Thymus (tissue), 11 donors: ENCODE results near the gene VPS25. TPM values are rescaled to one million over a fixed set of nuclear protein-coding genes. Genes with fewer than 3 reads are reported as not detected.
"Not testable (repeated sequence)": the region's sequence is repeated elsewhere in the genome, so short reads cannot be mapped to it uniquely, and the experiment has no call there.

Experiments
- DNase-seq, 9 donors: peaks; one replicate each; pipeline ENCODE4 v3.0.0-alpha.2; 2013; ENCODE audit warnings: low spot score in 9 of 9, low read depth in 6 of 9, missing footprints in 1 of 9
- H3K27ac ChIP-seq, 2 donors: one replicate each; pipeline ENCODE4 v1.5.1; 2013; ENCODE audit warnings: control low read depth in 1 of 2, low read depth in 1 of 2, low read length in 1 of 2, mild to moderate bottlenecking in 1 of 2, moderate library complexity in 1 of 2
- H3K27me3 ChIP-seq, 2 donors: one replicate each; pipeline ENCODE4 v1.5.1; 2013; ENCODE audit warnings: low read length in 1 of 2; ENCODE audit not compliant: control insufficient read depth in 2 of 2, insufficient read depth in 1 of 2
- H3K36me3 ChIP-seq, 2 donors: one replicate each; pipeline ENCODE4 v1.5.1; 2013; ENCODE audit warnings: low read length in 1 of 2, mild to moderate bottlenecking in 1 of 2, moderate library complexity in 1 of 2; ENCODE audit not compliant: control insufficient read depth in 2 of 2, insufficient read depth in 2 of 2
- H3K4me1 ChIP-seq, 2 donors: one replicate each; pipeline ENCODE4 v1.5.1; 2013; ENCODE audit warnings: low read length in 2 of 2; ENCODE audit not compliant: control insufficient read depth in 2 of 2, insufficient read depth in 2 of 2
- H3K4me3 ChIP-seq, 2 donors: one replicate each; pipeline ENCODE4 v1.5.1; 2013; ENCODE audit warnings: low read length in 2 of 2, control low read depth in 1 of 2, mild to moderate bottlenecking in 1 of 2
- H3K9me3 ChIP-seq, 2 donors: one replicate each; pipeline ENCODE4 v1.5.1; 2013; ENCODE audit warnings: low read length in 1 of 2, mild to moderate bottlenecking in 1 of 2; ENCODE audit not compliant: control insufficient read depth in 2 of 2, insufficient read depth in 1 of 2
- WGBS: extraction: QIAGEN DNeasy Blood & Tissue Kit; methylation state at CpG from one replicate; pipeline ENCODE4 v1.1.7; 2013; 5-methylcytosine and 5-hydroxymethylcytosine counted together
- polyA plus RNA-seq: library from polyadenylated mRNA; stranded (reverse); fragments of 200-250 nt; gene quantifications from one replicate; pipeline ENCODE4 v1.2.3, GENCODE V29; 2013
- total RNA-seq: library from RNA; stranded (reverse); fragments of 120-200 nt; gene quantifications from one replicate; pipeline ENCODE4 v1.2.4, GENCODE V29; 2013
- donor health status: healthy.

The VPS25 gene
- total and polyA plus RNA-seq, 2 donors: 58.3 to 75.0 TPM

- Histone ChIP-seq H3K4me3 (peak within 1 kb of the TSS; percentile 29 to 47), H3K27ac (no peak within 1 kb of the TSS), H3K4me1 (peaks cover 3 to 13% of the 10 kb centered on the region in 2 donors), H3K36me3 (no peaks in the 10 kb centered on the region), H3K27me3 (peaks cover 40 to 68% of the 10 kb centered on the region in 2 donors), H3K9me3 (no peaks in the 10 kb centered on the region)
- peak in 2 of 9 donors; percentile 23 to 29 for DNase-seq
- 5% methylated on average over 90 of the region's 92 CpGs for WGBS
These were observed 12.3 kb upstream of the VPS25 start, which contains the start of gene RAMP2 for GRCh38 chr17:42760652-42761581. Gene RAMP2, plus strand, starts transcription at chr17:42761227. Its CDS starts 35 bp downstream, at chr17:42761262.

DNA sequence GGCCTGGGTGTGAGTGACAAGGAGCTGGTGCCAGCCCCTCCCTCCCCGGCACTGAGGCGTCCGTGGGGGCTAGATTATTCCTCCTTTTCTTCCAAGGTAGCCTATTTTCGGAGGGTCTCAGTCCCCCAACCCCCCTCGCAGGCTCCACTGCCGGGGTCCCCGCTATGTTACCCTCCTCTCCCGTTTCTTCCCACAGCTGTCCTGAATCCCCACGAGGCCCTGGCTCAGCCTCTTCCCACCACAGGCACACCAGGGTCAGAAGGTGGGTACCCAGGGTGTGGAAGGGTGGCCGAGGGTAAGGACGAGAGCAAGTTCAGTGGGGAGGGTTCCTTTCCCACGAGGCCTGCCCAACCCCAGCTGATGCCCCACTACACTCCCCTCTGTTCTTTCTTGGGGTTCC is 11.6 kb upstream of the VPS25 start:
- Histone ChIP-seq H3K4me3 (peak overlapping the region in 1 of 2 donors; percentile 47), H3K9me3 (no peaks in the 10 kb centered on the region), H3K36me3 (no peaks in the 10 kb centered on the region), H3K4me1 (peaks cover 3 to 13% of the 10 kb centered on the region in 2 donors), H3K27me3 (peaks cover 40 to 65% of the 10 kb centered on the region in 2 donors), H3K27ac (no peak overlapping the region)
- no peak for DNase-seq
- 76% methylated on average over 12 of the region's 12 CpGs for WGBS

DNA sequence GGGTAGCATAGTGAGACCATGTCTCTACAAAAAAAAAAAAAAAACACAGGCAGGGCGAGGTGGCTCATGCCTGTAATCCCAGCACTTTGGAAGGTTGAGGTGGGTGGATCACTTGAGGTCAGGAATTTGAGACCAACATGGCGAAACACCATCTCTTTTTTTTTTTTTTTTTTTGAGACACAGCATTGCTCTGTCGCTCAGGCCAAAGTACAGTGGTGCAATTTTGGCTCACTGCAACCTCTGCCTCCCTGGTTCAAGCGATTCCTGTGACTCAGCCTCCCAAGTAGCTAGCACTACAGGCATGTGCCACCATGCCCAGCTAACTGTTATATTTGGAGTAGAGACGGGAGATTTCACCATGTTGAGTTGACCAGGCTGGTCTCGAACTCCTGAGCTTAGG is 7.1 kb upstream of the VPS25 start:
- Histone ChIP-seq H3K27me3 (peaks cover 19 to 31% of the 10 kb centered on the region in 2 donors), H3K4me3 (no peak overlapping the region), H3K9me3 (no peaks in the 10 kb centered on the region), H3K27ac (no peak overlapping the region), H3K36me3 (no peaks in the 10 kb centered on the region), H3K4me1 (peaks cover 0 to 8% of the 10 kb centered on the region in 2 donors)
- no peak for DNase-seq
- WGBS: 95% methylated on average over 6 of the region's 6 CpGs

- Histone ChIP-seq H3K27me3 (peaks cover 6 to 17% of the 10 kb centered on the region in 2 donors), H3K9me3 (no peaks in the 10 kb centered on the region), H3K4me3 (no peak overlapping the region), H3K27ac (no peak overlapping the region), H3K4me1 (no peaks in the 10 kb centered on the region), H3K36me3 (no peaks in the 10 kb centered on the region)
- DNase-seq: no peak
These were observed 5.7 kb upstream of the VPS25 start for GRCh38 chr17:42767512-42767911.

- H3K9me3 ChIP-seq, DNase-seq, H3K4me3 ChIP-seq, H3K27ac ChIP-seq, H3K4me1 ChIP-seq, H3K36me3 ChIP-seq: not testable (repeated sequence)
- WGBS: 80% methylated on average over 9 of the region's 9 CpGs
- peaks cover under 1 to 12% of the 10 kb centered on the region in 2 donors for H3K27me3 ChIP-seq
These were observed 5.2 kb upstream of the VPS25 start for GRCh38 chr17:42768006-42768405.

GRCh38 chr17:42769964-42770363 is 3.3 kb upstream of the VPS25 start:
- not testable (repeated sequence) for H3K27me3 ChIP-seq, H3K4me3 ChIP-seq, H3K9me3 ChIP-seq, DNase-seq, H3K27ac ChIP-seq, H3K36me3 ChIP-seq
- H3K4me1 ChIP-seq: peaks cover 9 to 12% of the 10 kb centered on the region in 2 donors
- WGBS: 96% methylated on average over 10 of the region's 10 CpGs

GRCh38 chr17:42772945-42773289 is 332 bp upstream of the VPS25 start:
- H3K4me3 ChIP-seq: peak overlapping the region; percentile 52 to 76
- peaks cover 0 to 2% of the 10 kb centered on the region in 2 donors for H3K27me3 ChIP-seq
- H3K9me3 ChIP-seq: no peaks in the 10 kb centered on the region
- under 1% methylated on average over 3 of the region's 3 CpGs for WGBS
- peaks cover 9 to 12% of the 10 kb centered on the region in 2 donors for H3K4me1 ChIP-seq
- no peak for DNase-seq
- H3K27ac ChIP-seq: peak overlapping the region; percentile 31 to 72
- H3K36me3 ChIP-seq: peaks cover 10 to 27% of the 10 kb centered on the region in 2 donors

- H3K27ac ChIP-seq: no peak overlapping the region
- no peak for DNase-seq
- peaks cover 9 to 12% of the 10 kb centered on the region in 2 donors for H3K4me1 ChIP-seq
- peaks cover 20 to 38% of the 10 kb centered on the region in 2 donors for H3K36me3 ChIP-seq
- no peaks in the 10 kb centered on the region for H3K9me3 ChIP-seq
- H3K4me3 ChIP-seq: peak overlapping the region; percentile 52 to 76
- no peaks in the 10 kb centered on the region for H3K27me3 ChIP-seq
- WGBS: 93% methylated on average over 3 of the region's 3 CpGs
These were observed 957 bp downstream of the VPS25 start for GRCh38 chr17:42774066-42774745.

DNA sequence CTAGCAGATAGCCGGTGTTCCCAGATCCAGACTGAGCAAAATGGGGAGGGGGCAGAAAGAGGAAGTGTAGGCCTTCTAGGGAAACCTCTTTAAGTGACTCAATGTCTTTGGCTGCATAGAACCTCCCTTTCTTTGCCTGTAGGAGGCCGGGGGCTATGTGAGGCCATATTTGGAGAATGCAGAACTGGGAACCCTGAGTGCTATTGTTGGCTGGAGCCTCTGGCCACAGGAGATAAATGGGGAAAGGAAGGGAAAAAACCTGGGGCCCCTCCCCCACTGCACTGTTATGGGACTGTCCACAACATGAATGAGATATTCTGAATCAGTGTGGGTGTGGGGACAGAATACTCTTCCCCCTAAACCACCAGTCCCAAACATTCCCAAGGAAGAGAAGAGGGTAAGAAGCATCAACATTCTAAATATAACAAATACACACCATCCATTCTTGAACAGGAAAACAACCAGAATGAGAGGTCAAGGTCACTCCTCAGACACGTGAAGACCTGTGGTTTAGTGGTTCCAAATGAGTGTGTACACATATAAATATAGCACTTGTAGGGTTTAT is 2.4 kb downstream of the VPS25 start:
- Histone ChIP-seq H3K4me1 (peaks cover 9 to 14% of the 10 kb centered on the region in 2 donors), H3K9me3 (no peaks in the 10 kb centered on the region), H3K27ac (no peak overlapping the region), H3K4me3 (no peak overlapping the region), H3K36me3 (peaks cover 25 to 41% of the 10 kb centered on the region in 2 donors), H3K27me3 (peaks cover 7 to 14% of the 10 kb centered on the region in 2 donors)
- 95% methylated on average over 3 of the region's 3 CpGs for WGBS
- no peak for DNase-seq
